Medulla oblongata (tissue), 1 donor: ENCODE data around the gene SLC49A4.

Experiments used
- DNase-seq: peaks from one replicate; pipeline ENCODE4 v3.0.0-alpha.2; 2015; ENCODE audit errors: extremely low spot score

Gene SLC49A4

GRCh38 chr3:122929188-122930062, 134.6 kb downstream of the SLC49A4 start:
- no peak for DNase-seq

- no peak for DNase-seq
Observed at GRCh38 chr3:122930063-122930997, 135.5 kb downstream of the SLC49A4 start.
